HG03196 (cell line): ENCODE results near the gene BUB1.
"Not testable (repeated sequence)": the region's sequence is repeated elsewhere in the genome, so short reads cannot be mapped to it uniquely, and the experiment has no call there.

Experiments
- ATAC-seq: cut with Tn5 transposase; IDR thresholded peaks from one replicate; pipeline ENCODE4 v1.9.1; 2021; ENCODE audit not compliant: unreplicated experiment

Gene BUB1

GRCh38 chr2:110605057-110605456, 72.8 kb downstream of the BUB1 start:
- ATAC-seq, result not testable (repeated sequence)

- not testable (repeated sequence) for ATAC-seq
Observed at GRCh38 chr2:110603917-110604591, 73.8 kb downstream of the BUB1 start.

- ATAC-seq, result not testable (repeated sequence)
Observed at GRCh38 chr2:110602139-110602538, 75.7 kb downstream of the BUB1 start.

- not testable (repeated sequence) for ATAC-seq
Observed at GRCh38 chr2:110591973-110592372, 85.9 kb downstream of the BUB1 start.

GRCh38 chr2:110589677-110590330, 88.1 kb downstream of the BUB1 start:
- ATAC-seq, result not testable (repeated sequence)

- not testable (repeated sequence) for ATAC-seq
Observed at GRCh38 chr2:110588520-110588919, 89.3 kb downstream of the BUB1 start.
